ENCODE results near the gene P3H2.

GRCh38 chr3:190072856-190073255 is 47.8 kb downstream of the P3H2 start:
- no peak for TF ChIP-seq EZH2phosphoT487 (IDR thresholded peaks at IDR 0.05; ENCODE audit: insufficient read depth, low read depth)
- TF ChIP-seq EZH2 (IDR thresholded peaks at IDR 0.05; ENCODE audit: insufficient read depth, poor library complexity, severe bottlenecking), result no peak
